ENCODE results near the gene OR8B12.
"Not testable (repeated sequence)": the region's sequence is repeated elsewhere in the genome, so short reads cannot be mapped to it uniquely, and the experiment has no call there.

Gene OR8B12

GRCh38 chr11:124518989-124519451 is 24.4 kb downstream of the OR8B12 start:
- no peaks in the 10 kb centered on the region for H3K27me3 ChIP-seq (ENCODE audit: control insufficient read depth in 1 of 2, insufficient read depth in 1 of 2, low read length in 2 of 2)
- no peak overlapping the region for H4K8ac ChIP-seq (ENCODE audit: low read length)
- H3K36me3 ChIP-seq (ENCODE audit: control insufficient read depth in 1 of 2, insufficient read depth in 2 of 2, low read depth in 1 of 2, low read length in 2 of 2), result no peaks in the 10 kb centered on the region
- no peak overlapping the region for H3K9ac ChIP-seq (ENCODE audit: low read length)
- no peak overlapping the region for H2AK5ac ChIP-seq (ENCODE audit: low read length, severe bottlenecking)
- no peaks in the 10 kb centered on the region for H3K79me1 ChIP-seq (replicated peaks; ENCODE audit: low read length, poor library complexity, severe bottlenecking)
- no peaks in the 10 kb centered on the region for H3K9me3 ChIP-seq (ENCODE audit: control insufficient read depth, low read length)
- no peak overlapping the region for H2BK5ac ChIP-seq (ENCODE audit: low read depth, low read length, poor library complexity, severe bottlenecking)
- 82% methylated on average over 2 of the region's 3 CpGs for WGBS
- H2BK12ac ChIP-seq (ENCODE audit: low read length in 2 of 2), result no peak overlapping the region
- no peak overlapping the region for H2AFZ ChIP-seq (ENCODE audit: low read depth, low read length)
- H2BK15ac ChIP-seq (ENCODE audit: low read depth, poor library complexity, severe bottlenecking), result no peak overlapping the region
- no peak for DNase-seq
- no peak overlapping the region for H2BK120ac ChIP-seq (ENCODE audit: low read depth, low read length)
- H3K27ac ChIP-seq (ENCODE audit: low read length, poor library complexity, severe bottlenecking), result no peak overlapping the region
- H3K18ac ChIP-seq (ENCODE audit: low read depth in 1 of 2, low read length in 2 of 2), result no peak overlapping the region
- no peak overlapping the region for H3K4ac ChIP-seq (ENCODE audit: low read depth in 1 of 2, low read length in 2 of 2)
- no peak overlapping the region for H3K14ac ChIP-seq (ENCODE audit: low read length in 2 of 2)
- H3K23ac ChIP-seq (ENCODE audit: low read length in 2 of 2), result no peak overlapping the region
- no peak overlapping the region for H3K4me2 ChIP-seq (ENCODE audit: low read length, poor library complexity, severe bottlenecking)
- no peak overlapping the region for H3K4me3 ChIP-seq (ENCODE audit: insufficient read depth in 1 of 2, low read depth in 1 of 2, low read length in 2 of 2)
- no peaks in the 10 kb centered on the region for H3K4me1 ChIP-seq (ENCODE audit: control insufficient read depth, insufficient read depth, low read depth, low read length)
- H4K91ac ChIP-seq (ENCODE audit: low read length), result no peak overlapping the region

- Histone ChIP-seq H3K79me1 (replicated peaks; ENCODE audit: low read length, poor library complexity, severe bottlenecking) (no peaks in the 10 kb centered on the region), H3K9me3 (ENCODE audit: control insufficient read depth, low read length) (no peaks in the 10 kb centered on the region), H3K9ac (ENCODE audit: low read length) (no peak overlapping the region), H2BK5ac (ENCODE audit: low read depth, low read length, poor library complexity, severe bottlenecking) (no peak overlapping the region), H2AFZ (ENCODE audit: low read depth, low read length) (no peak overlapping the region), H2BK12ac (ENCODE audit: low read length in 2 of 2) (no peak overlapping the region), H3K4ac (ENCODE audit: low read depth in 1 of 2, low read length in 2 of 2) (no peak overlapping the region), H3K4me3 (ENCODE audit: insufficient read depth in 1 of 2, low read depth in 1 of 2, low read length in 2 of 2) (no peak overlapping the region), H3K4me2 (ENCODE audit: low read length, poor library complexity, severe bottlenecking) (no peak overlapping the region), H3K23ac (ENCODE audit: low read length in 2 of 2) (no peak overlapping the region), H4K8ac (ENCODE audit: low read length) (no peak overlapping the region), H3K27me3 (ENCODE audit: control insufficient read depth in 1 of 2, insufficient read depth in 1 of 2, low read length in 2 of 2) (no peaks in the 10 kb centered on the region), H3K14ac (ENCODE audit: low read length in 2 of 2) (no peak overlapping the region), H3K18ac (ENCODE audit: low read depth in 1 of 2, low read length in 2 of 2) (no peak overlapping the region), H3K36me3 (ENCODE audit: control insufficient read depth in 1 of 2, insufficient read depth in 2 of 2, low read depth in 1 of 2, low read length in 2 of 2) (no peaks in the 10 kb centered on the region), H3K4me1 (ENCODE audit: control insufficient read depth, insufficient read depth, low read depth, low read length) (no peaks in the 10 kb centered on the region), H2AK5ac (ENCODE audit: low read length, severe bottlenecking) (no peak overlapping the region), H2BK120ac (ENCODE audit: low read depth, low read length) (no peak overlapping the region), H4K91ac (ENCODE audit: low read length) (no peak overlapping the region), H2BK15ac (ENCODE audit: low read depth, poor library complexity, severe bottlenecking) (no peak overlapping the region), H3K27ac (ENCODE audit: low read length, poor library complexity, severe bottlenecking) (no peak overlapping the region)
- WGBS, result 78% methylated on average over 11 of the region's 12 CpGs
- no peak for DNase-seq
Measured at GRCh38 chr11:124517314-124517713, 26.1 kb downstream of the OR8B12 start.

- H3K9ac ChIP-seq (ENCODE audit: low read length); H4K91ac ChIP-seq (ENCODE audit: low read length); H3K4me3 ChIP-seq (ENCODE audit: insufficient read depth in 1 of 2, low read depth in 1 of 2, low read length in 2 of 2); H3K79me1 ChIP-seq (replicated peaks; ENCODE audit: low read length, poor library complexity, severe bottlenecking); H3K36me3 ChIP-seq (ENCODE audit: control insufficient read depth in 1 of 2, insufficient read depth in 2 of 2, low read depth in 1 of 2, low read length in 2 of 2); H2BK12ac ChIP-seq (ENCODE audit: low read length in 2 of 2); H2AFZ ChIP-seq (ENCODE audit: low read depth, low read length); H2AK5ac ChIP-seq (ENCODE audit: low read length, severe bottlenecking); H3K27ac ChIP-seq (ENCODE audit: low read length, poor library complexity, severe bottlenecking); H4K8ac ChIP-seq (ENCODE audit: low read length); H3K18ac ChIP-seq (ENCODE audit: low read depth in 1 of 2, low read length in 2 of 2); H3K27me3 ChIP-seq (ENCODE audit: control insufficient read depth in 1 of 2, insufficient read depth in 1 of 2, low read length in 2 of 2); H3K4me1 ChIP-seq (ENCODE audit: control insufficient read depth, insufficient read depth, low read depth, low read length); H3K23ac ChIP-seq (ENCODE audit: low read length in 2 of 2); DNase-seq; H3K14ac ChIP-seq (ENCODE audit: low read length in 2 of 2); H3K9me3 ChIP-seq (ENCODE audit: control insufficient read depth, low read length); H2BK5ac ChIP-seq (ENCODE audit: low read depth, low read length, poor library complexity, severe bottlenecking); H2BK120ac ChIP-seq (ENCODE audit: low read depth, low read length); H3K4ac ChIP-seq (ENCODE audit: low read depth in 1 of 2, low read length in 2 of 2); H2BK15ac ChIP-seq (ENCODE audit: low read depth, poor library complexity, severe bottlenecking); H3K4me2 ChIP-seq (ENCODE audit: low read length, poor library complexity, severe bottlenecking): not testable (repeated sequence)
- 100% methylated on average over 3 of the region's 4 CpGs for WGBS
Measured at GRCh38 chr11:124514675-124515074, 28.8 kb downstream of the OR8B12 start.

GRCh38 chr11:124514131-124514530 is 29.3 kb downstream of the OR8B12 start:
- H3K9me3 ChIP-seq (ENCODE audit: control insufficient read depth, low read length), result no peaks in the 10 kb centered on the region
- no peak overlapping the region for H3K18ac ChIP-seq (ENCODE audit: low read depth in 1 of 2, low read length in 2 of 2)
- H3K4me2 ChIP-seq (ENCODE audit: low read length, poor library complexity, severe bottlenecking), result no peak overlapping the region
- H2AFZ ChIP-seq (ENCODE audit: low read depth, low read length), result no peak overlapping the region
- no peaks in the 10 kb centered on the region for H3K36me3 ChIP-seq (ENCODE audit: control insufficient read depth in 1 of 2, insufficient read depth in 2 of 2, low read depth in 1 of 2, low read length in 2 of 2)
- H2BK15ac ChIP-seq (ENCODE audit: low read depth, poor library complexity, severe bottlenecking), result no peak overlapping the region
- WGBS, result 82% methylated on average over 3 of the region's 3 CpGs
- H4K91ac ChIP-seq (ENCODE audit: low read length), result no peak overlapping the region
- H3K4ac ChIP-seq (ENCODE audit: low read depth in 1 of 2, low read length in 2 of 2), result no peak overlapping the region
- no peaks in the 10 kb centered on the region for H3K4me1 ChIP-seq (ENCODE audit: control insufficient read depth, insufficient read depth, low read depth, low read length)
- no peak overlapping the region for H2BK5ac ChIP-seq (ENCODE audit: low read depth, low read length, poor library complexity, severe bottlenecking)
- H3K14ac ChIP-seq (ENCODE audit: low read length in 2 of 2), result no peak overlapping the region
- H4K8ac ChIP-seq (ENCODE audit: low read length), result no peak overlapping the region
- H3K79me1 ChIP-seq (replicated peaks; ENCODE audit: low read length, poor library complexity, severe bottlenecking), result no peaks in the 10 kb centered on the region
- no peak for DNase-seq
- no peak overlapping the region for H3K23ac ChIP-seq (ENCODE audit: low read length in 2 of 2)
- no peak overlapping the region for H2BK12ac ChIP-seq (ENCODE audit: low read length in 2 of 2)
- H3K4me3 ChIP-seq (ENCODE audit: insufficient read depth in 1 of 2, low read depth in 1 of 2, low read length in 2 of 2), result no peak overlapping the region
- H3K27me3 ChIP-seq (ENCODE audit: control insufficient read depth in 1 of 2, insufficient read depth in 1 of 2, low read length in 2 of 2), result no peaks in the 10 kb centered on the region
- no peak overlapping the region for H3K9ac ChIP-seq (ENCODE audit: low read length)
- no peak overlapping the region for H2AK5ac ChIP-seq (ENCODE audit: low read length, severe bottlenecking)
- H3K27ac ChIP-seq (ENCODE audit: low read length, poor library complexity, severe bottlenecking), result no peak overlapping the region
- H2BK120ac ChIP-seq (ENCODE audit: low read depth, low read length), result no peak overlapping the region
